Measurements from ENCODE around the gene GTF2IRD1.
"Not testable (repeated sequence)": the region's sequence is repeated elsewhere in the genome, so short reads cannot be mapped to it uniquely, and the experiment has no call there.

GTF2IRD1 gene

DNA sequence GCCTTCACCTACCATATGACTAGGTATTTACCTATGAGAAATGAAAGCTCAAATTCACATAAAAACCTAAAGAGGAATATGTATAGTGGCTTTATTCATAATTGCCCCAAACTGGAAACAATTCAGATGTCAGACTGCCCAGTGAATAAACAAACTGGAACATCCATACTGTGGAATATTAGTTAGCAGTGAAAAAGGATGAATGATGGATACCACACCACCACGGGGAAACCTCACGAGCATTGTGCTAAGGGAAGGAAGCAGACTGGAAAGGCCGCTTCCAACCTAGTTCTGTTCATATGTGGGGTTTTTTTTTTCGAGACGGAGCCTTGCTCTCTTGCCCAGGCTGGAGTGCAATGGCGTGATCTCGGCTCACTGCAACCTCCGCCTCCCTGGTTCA, 16.8 kb downstream of the GTF2IRD1 start:
- DNase-seq, result no peak

DNA sequence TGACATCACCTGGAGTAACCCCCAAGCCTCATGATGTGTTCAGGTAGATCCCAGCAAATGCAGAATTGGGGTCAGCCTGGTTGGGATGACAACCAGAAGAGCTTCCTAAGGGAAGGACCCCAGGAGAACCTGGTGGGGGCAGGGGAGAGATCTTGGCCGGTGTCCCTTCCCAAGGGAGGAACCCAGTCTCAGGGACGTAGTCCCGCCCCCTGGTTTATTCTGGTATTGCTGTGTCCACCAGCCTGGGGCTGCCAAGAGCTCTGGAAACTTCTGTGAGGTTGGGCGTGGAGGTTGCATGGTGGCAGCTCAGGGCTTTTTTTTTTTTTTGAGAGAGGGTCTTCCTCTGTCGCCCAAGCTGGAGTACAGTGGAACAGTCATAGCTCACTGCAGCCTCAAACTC, 19.4 kb downstream of the GTF2IRD1 start:
- no peak for DNase-seq

DNA sequence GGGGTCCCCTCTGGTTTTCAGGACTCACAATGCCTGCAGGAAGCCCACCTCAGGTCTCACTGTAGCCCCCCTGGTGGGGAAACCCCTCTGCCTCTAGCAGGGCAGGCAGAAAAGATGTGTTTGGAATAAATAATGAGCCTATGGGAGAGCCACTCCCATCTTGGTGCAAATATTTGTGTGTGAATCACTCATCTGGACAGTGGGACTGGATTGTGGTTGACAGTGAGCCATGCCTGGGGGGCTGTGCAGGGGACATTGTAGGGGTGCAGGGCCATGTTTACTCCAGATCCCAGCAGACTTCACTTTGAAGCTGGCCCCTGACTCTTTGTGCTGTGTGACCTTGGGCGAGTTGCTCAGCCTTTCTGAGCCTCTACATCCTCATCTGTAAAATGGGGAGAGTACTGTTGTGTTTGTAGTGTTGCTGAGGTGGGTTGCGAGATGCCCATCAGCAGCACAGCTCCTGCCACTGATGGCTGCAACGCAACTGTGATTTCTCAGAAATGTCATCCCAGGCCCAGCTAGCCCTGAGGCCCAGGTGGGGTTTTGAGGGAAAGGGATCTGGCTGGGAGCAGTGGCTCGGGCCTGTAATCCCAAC, 20.7 kb downstream of the GTF2IRD1 start:
- DNase-seq, result no peak

DNA sequence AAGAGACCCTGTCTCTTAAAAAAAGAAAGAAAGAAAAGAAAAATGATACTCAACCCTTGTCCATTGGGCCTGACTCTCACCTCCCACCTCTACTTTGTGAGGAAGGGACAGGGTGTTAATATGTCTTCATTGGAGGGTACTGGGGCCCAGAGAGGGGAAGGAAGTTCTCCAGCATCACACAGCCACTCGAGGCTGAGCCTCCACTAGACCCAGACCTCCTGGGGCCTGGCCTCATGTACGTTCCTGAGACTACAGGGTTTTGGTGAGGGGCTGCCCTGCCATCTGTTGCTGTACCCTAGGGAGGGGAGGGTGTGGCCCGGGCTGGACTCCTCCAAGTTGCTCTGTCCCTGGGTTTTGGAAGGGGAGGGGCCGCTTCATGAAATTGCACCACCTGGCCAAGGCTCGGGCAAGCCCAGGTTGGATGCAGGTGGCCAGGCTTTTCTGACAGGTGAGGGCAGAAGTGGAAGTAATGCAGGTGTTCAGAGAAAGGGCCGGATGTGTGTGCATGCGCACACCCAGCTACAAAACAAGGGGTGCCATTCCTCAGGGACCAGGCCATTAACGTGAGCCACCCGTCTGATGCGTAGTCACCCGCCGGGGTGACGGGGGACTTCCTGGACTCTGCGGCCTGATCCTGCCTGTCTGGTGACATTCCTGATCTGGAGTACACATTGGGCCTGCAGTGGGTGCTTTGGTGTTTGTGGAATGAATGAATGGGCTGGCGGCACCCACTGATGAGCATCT, 21.7 kb downstream of the GTF2IRD1 start:
- DNase-seq, result no peak

DNA sequence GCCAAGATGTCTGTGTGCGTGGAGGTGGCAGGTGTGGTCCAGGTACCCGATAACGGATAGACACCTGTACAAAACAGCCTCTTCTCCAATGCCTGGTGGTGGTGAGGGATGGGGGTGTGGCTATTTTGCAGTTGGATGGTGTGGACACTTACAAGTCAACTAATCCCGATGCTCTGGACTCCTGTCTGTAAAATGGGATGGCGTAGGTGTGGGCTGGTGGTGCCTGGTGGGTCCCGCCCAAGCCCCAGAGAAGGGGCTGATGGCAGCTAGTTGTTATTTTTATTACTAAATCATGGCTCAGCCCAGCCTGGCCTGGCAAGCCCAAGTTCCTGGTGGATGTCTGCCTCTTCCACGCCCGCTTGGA, 22.3 kb downstream of the GTF2IRD1 start:
- no peak for DNase-seq

DNA sequence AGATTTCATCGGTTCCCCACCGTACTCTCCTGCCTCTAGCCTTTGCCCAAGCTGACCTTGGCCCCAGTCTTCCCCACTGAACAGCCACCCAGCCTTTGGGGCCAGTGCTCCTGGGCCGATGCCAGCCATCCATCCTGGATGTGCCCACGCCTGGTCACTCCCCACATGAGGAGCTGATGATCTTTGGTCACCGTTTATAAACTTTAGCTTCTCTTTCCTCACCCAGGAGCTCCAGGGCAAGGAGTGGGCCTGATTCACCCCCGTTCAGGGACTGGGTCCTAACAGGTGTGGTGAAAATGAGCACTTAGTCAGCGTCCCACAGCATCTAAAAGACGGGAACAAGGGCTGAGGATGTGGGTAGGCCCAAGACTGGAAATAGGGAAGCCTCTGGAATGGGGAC, 22.9 kb downstream of the GTF2IRD1 start:
- no peak for DNase-seq

DNA sequence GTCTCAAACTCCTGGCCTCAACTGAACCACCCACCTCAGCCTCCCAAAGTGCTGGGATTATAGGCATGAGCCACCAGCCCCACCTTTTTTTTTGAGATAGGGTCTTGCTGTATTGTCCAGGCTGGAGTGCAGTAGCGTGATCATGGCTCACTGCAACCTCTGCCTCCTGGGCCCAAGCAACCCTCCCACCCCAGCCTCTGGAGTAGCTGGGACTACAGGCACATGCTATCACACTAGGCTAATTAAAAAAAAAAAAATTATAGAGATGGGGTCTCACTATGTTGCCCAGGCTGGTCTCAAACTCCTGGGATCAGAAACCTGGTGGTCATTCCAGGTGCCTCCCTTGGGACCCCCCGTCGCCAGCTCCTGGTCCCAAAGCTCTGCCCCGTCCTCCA, 25.0 kb downstream of the GTF2IRD1 start:
- no peak for DNase-seq

DNA sequence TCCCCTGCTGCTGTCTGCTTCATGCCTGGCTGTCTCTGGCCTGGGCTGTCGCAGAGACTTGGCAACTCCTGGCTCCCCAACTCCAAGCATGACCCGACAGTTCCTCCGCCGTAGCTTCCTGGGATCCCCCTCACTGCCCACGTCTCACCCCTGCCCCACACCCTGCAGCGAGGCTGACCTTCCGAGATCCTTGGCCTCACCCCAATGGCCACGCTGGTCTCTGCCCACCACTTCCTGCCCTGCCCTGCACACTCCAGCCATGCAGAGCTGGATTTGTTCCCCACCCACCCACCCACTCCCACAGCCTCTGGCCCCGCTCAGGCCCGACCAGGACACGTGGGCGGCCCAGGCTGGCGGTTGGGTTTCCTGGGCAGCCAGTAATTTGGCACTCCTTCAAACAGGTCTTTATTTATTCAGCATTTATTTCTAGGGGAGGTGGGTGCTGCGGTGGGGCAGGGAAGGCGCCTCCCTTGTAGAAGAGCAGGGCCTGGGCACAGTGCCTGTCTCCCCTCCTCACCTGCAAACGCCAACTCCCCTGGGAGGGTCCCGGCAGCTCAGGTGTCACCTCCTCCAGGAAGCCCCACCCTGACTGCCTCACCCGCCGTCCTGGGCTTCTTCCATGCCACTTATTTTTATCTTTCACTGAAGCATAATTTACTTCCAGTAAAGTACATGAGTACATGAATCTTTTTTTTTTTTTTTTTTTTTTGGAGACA, 25.5 kb downstream of the GTF2IRD1 start:
- DNase-seq, result peak; percentile 73

DNA sequence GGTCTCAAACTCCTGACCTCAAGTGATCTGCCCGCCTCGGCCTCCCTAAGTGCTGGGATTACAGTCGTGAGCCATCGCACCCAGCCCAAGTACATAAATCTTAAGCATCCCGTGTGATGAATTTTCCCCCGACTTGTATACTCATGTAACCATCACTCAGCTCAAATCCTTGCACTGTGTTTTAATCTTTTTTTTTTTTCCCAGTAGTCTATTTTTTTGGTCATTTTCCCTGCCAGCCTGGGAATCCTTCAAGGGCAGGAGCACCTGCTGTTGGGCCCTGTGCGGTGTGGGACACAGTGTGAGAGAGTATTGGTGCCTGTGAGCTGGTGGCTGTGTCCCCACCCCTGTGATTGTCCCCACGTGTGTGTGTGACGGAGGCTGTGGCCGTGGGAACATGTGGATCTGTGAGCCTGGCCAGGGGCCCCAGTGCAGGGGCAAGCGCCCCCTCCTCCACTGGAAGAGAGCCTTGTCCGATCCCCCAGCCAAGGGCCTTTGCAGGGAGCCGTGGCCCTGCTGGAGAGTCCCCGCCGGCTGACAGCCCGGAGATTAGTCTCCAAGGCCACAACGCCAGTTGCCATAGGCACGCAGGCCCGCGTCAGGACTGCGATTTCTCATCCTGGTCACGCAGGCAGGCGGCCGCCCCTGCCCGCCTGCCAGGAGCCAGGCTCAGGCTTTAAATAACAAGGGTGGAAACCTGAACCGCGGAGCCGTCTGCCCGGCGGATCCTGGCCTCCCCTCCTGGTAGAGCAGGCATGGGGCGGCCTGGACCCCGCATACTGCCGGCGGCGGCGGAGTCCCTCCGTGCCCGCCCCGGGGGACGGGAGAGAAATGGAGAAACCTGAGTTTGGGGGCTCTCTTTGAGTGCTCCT, 26.5 kb downstream of the GTF2IRD1 start:
- peak; percentile 83 for DNase-seq

DNA sequence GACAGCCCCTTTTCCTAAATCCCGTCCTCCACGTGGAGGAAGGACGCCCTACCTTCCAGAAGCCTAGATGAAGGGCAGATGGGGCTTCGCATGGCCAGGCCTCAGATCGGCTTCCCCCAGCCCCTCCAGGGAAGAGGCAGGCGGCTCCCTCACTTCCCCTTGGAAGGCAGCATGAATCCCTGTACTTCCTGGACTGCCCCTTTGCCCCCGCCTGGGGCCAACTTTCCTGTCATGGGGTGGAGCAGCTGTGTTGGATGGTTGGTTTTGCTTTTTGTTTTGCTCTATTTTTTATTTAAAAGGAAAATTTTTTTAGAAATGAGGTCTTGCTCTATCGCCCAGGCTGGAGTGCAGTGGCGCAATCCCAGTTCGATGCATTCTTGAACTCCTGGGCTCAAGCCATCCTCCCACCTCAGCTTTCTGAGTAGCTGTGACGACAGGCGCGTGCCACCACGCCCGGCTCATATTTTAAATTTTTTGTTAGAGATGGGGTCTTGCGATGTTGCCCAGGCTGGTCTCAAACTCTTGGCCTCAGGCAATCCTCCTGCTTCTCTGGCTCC, 27.2 kb downstream of the GTF2IRD1 start:
- DNase-seq, result peak; percentile 65

DNA sequence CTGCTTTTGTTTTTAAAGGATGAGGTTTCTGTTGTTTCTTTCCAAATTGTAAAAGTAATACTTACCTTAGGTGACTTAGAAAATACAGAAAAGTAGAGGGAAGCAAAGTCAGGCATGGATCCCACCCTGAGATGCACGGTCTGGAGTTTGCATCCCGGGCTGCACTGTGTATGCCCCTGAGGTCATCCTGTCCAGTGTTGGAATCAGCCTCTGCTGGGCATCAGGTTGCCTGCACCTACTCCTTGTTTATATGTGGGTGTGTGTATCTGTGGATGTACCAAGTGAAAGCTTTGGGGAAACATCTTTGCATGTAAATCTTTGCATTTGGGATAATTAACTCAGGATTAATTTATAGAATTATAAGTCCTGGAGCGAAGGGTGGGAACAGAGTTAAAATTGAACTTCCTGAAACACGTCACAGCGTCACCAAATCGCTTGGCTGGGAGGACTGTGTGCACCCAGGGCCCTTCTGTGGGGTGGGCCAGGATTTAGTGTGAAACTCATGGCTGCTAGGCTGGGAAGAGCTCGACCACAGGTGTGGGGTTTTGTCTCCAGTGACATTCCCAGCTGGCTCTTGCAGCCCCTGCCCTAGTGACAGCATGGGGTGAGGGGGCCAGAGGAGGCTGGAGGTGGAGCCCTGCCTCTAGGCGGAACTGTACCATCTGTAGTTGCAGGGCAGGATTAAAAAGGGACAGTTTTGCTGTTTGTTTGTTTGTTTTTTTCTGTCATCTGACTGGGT, 27.9 kb downstream of the GTF2IRD1 start:
- DNase-seq, result no peak

DNA sequence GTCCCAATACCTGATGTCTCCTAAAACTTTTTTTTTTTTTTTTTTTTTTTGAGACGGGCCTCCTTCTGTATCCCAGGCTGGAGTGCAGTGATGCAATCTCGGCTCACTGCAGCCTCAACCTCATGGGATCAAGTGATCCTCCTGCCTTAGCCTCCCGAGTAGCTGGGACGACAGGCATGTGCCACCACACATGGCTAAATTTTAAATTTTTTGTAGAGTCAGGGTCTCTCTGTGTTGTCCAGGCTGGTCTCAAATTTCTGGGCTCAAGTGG, 28.4 kb downstream of the GTF2IRD1 start:
- no peak for DNase-seq

DNA sequence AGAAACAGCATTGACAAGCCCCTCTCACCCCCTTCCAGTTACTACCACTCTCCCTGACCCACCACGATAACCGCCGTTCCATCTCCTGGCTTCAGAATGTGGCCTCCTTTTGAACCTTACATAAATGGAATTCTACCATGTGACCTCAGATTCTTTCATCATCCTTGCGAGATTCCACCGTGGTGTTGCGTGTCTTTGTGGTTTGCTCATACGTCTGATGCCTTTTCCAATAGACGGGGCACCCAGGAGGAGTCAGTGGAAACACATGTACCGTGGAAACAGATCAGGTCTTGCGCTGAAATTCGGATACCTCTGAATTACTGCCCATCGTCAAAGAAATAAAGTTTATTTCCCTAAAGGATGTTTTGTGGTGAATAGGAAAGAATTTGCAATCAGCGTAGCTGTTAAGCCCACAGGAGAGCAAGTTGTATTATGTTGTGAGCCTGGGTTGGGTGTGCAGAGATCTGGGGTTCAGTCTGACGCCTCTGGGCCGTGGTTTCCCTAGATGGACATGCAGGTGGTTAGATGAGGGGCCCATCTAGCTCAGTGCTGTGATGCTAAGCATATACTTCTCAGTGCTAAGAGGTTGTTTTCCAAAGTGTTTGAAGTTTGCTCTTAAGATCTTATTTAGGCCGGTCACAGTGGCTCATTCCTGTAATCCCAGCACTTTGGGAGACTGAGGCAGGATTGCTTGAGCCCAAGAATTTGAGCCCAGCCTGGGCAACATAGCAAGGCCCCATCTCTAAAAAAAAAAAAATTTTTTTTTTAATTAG, 29.1 kb downstream of the GTF2IRD1 start:
- DNase-seq, result no peak

DNA sequence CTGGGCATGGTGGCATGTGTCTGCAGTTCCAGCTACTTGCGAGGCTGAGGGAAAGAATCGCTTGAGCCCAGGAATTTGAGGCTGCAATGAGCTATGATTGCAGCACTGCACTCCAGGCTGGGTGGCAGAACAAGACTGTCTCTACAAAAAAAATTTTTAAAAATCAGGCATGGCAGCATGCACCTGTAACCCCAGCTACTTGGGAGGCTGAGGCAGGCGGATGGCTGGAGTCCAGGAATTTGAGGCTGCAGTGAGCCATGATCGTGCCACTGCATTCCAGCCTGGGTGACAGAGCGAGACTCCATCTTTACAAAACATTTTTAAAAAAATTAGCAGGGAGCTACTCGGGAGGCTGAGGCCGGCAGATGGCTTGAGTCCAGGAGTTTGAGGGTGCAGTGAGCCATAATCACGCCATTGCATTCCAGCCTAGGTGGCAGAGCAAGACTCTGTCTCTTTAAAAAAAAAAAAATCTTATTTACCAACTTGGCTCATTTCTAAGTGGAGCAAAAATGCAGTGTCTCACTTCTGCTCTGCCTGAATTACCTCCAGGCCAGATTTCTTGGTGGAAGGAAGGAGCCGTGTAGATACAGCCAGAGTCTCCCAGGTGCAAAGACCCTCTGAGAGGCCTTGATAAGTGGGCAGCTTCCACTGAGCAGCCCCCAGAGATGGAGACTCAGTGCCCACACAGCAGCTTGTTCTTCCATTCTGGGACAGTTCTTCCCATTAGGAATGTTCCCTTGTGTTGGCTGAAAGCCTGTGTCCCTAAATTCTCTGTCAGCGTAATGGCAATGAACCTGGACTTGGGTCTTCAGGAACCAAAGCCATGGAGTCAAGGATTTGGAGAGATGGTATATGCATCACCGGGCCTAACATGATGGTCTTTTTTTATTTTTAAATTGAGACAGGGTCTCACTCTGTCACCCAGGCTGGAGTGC, 30.0 kb downstream of the GTF2IRD1 start:
- DNase-seq, result no peak

DNA sequence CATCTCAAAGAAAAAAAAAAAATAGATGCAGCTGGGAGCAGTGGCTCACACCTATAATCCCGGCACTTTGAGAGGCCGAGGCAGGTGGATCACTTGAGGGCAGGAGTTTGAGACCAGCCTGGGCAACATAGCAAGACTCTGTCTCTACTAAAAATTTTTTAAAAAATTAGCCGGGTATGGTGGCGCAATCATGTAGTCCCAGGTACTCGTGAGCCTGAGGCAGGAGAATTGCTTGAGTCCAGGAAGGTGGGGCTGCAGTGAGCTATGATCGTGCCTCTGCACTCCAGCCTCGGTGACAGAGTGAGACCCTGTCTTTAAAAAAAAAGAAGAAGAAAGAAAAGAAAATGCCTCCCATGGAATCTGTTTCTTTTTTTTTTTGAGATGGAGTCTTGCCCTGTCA, 31.9 kb downstream of the GTF2IRD1 start:
- DNase-seq, result no peak

DNA sequence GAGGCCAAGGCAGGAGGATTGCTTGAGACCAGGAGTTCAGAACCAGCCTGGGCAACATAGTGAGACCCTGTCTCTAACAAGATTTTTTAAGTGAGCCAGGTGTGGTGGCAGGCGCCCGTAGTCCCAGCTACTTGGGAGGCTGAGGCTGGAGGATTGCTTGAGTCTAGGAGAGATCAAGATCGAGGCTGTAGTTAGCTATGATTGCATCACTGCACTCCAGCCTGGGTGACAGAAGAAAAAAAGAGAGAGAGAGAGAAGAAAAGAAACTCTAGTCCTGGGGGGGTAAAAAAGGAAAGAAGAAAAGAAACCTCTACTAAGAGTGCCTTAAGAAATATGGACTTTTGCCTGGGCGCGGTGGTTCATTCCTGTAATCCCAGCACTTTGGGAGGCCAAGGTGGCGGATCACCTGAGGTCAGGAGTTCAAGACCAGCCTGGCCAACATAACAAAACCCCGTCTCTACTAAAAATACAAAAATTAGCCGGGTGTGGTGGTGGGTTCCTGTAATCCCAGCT, 34.9 kb downstream of the GTF2IRD1 start:
- not testable (repeated sequence) for DNase-seq

DNA sequence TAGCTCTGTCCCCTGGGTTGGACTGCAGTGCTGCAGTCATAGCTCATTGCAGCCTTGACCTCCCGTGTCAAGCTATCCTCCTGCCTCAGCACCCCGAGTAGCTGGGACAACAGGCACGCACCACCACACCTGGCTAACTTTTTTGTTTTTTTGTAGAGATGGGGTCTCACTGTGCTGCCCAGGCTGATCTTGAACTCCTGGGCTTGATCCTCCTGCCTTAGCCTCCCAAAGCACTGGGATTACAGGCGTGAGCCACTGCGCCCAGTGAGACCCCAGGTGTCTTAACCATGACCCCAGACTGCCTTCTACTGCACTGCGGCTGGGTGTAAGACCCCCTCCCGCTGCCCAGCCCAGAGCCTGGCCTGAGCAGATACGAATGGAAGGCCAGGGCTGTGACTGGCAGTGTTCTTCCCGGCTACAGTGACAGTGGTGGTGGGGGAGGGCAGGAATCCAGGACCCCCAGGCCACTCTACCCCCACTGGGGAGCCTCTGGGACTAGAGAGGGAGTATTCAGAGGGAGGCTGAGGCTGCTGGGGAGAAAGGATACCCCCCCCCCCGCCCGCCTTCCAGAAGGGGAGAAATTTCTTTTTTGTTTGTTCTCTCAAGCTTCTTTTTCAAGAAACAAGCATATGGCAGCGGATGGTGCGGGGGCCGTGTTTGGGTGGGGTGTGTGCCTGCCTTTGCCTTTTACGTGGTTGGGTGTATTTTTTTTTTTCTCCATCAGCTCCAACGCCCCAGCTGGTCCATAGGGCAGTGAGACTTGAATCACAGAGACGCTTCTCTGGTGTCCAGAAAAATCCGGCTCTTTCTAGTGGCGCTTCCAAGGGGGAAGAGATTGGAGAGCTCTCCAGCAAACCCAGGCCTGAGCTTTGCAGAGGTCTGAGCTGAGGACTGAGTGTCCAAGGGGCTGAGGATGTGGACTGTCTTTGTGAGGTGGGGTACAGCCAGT, 36.6 kb downstream of the GTF2IRD1 start:
- no peak for DNase-seq

DNA sequence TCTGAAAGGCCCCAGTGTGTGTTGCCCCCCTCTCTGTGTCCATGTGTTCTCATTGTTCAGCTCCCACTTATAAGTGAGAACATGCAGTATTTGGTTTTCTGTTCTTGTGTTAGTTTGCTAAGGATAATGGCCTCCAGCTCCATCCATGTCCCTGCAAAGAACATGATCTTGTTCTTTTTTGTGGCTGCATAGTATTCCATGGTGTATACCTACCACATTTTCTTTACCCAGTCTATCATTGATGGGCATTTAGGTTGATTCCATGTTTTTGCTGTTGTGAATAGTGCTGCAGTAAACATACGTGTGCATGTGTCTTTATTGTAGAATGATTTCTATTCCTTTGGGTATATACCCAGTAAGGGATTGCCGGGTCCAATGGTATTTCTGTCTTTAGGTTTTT, 37.8 kb downstream of the GTF2IRD1 start:
- DNase-seq, result not testable (repeated sequence)

DNA sequence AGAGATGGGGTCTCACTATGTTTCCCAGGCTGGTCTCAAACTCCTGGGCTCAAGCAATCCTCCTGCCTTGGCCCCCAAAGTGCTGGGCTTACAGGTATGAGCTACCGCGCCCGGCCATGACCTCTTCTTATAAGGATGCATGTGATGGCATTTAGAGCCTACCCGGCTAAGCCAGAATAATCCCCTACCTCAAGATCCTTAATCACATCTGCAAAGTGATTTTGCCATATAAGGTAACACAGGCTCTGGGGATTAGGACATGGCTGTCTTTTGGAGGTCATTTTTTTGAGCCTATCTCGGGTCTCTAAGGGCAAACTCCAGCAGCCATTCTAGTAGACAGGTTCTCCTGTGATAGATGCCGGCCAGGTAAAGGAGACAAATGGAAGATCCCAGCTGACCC, 39.6 kb downstream of the GTF2IRD1 start:
- no peak for DNase-seq
